GM12891 (cell line): ENCODE data around the gene WRAP73.

ENCODE experiments used
- PAX5 ChIP-seq: IDR thresholded peaks from 2 replicates; pipeline ENCODE4 v1.6.1; 2011; ENCODE audit warnings: low read length, moderate library complexity, mild to moderate bottlenecking; ENCODE audit not compliant: insufficient read depth, severe bottlenecking
- POLR2A ChIP-seq: IDR thresholded peaks from 2 replicates; pipeline ENCODE4 v1.6.1; 2011; ENCODE audit warnings: low read depth, low read length, control low read depth
- POLR2AphosphoS5 ChIP-seq: IDR thresholded peaks from 2 replicates; pipeline ENCODE4 v1.6.1; 2011; ENCODE audit warnings: low read depth, low read length, control low read depth
- POU2F2 ChIP-seq: IDR thresholded peaks from 2 replicates; pipeline ENCODE4 v1.6.1; 2011; ENCODE audit warnings: low read depth, mild to moderate bottlenecking, control low read depth, low read length, moderate library complexity
- SPI1 ChIP-seq: IDR thresholded peaks from 2 replicates; pipeline ENCODE4 v1.6.1; 2011; ENCODE audit warnings: low read depth, low read length, control low read depth
- TAF1 ChIP-seq: IDR thresholded peaks from 2 replicates; pipeline ENCODE4 v1.6.1; 2011; ENCODE audit warnings: low read depth, low read length, control low read depth

GRCh38 chr1:3632716-3633343 lies 17.1 kb downstream of the WRAP73 start:
- TF ChIP-seq POLR2A (no peak), POLR2AphosphoS5 (no peak), PAX5 (no peak), SPI1 (no peak), TAF1 (no peak), POU2F2 (no peak)
